ENCODE measurements around the gene FCER1A. TPM values are rescaled to one million over a fixed set of nuclear protein-coding genes. Genes with fewer than 3 reads are reported as not detected.
"Not testable (repeated sequence)": the region's sequence is repeated elsewhere in the genome, so short reads cannot be mapped to it uniquely, and the experiment has no call there.

The FCER1A gene
- polyA plus RNA-seq, 5 donors: 0.59 to 1.5 (median 1.0) TPM

- DNase-seq: not testable (repeated sequence)
Observed at GRCh38 chr1:159349374-159349773, 47.2 kb downstream of the FCER1A start.

GRCh38 chr1:159352436-159352835, 50.3 kb downstream of the FCER1A start:
- no peak for DNase-seq

Other genes with a start within 250 kb of the FCER1A start
- under 1 TPM; 0.26 to 0.56 (median 0.28) TPM for gene AIM2, start 225.6 kb upstream of the FCER1A start, polyA plus RNA-seq (ENCODE audit: insufficient read depth in 1 of 5, insufficient read length in 5 of 5, low replicate concordance in 1 of 5)
- 1 to 10 TPM in 4 of 5 donors, under 1 TPM in 1; 0.93 to 2.5 (median 2.0) TPM for gene CADM3, start 130.7 kb upstream of the FCER1A start, polyA plus RNA-seq (ENCODE audit: insufficient read depth in 1 of 5, insufficient read length in 5 of 5, low replicate concordance in 1 of 5)
- gene ACKR1, start 97.5 kb upstream of the FCER1A start, polyA plus RNA-seq (ENCODE audit: insufficient read depth in 1 of 5, insufficient read length in 5 of 5, low replicate concordance in 1 of 5): 1 to 10 TPM; 4.2 to 6.8 (median 4.5) TPM
- not detected for gene OR10J4, start 129.9 kb downstream of the FCER1A start, polyA plus RNA-seq (ENCODE audit: insufficient read depth in 1 of 5, insufficient read length in 5 of 5, low replicate concordance in 1 of 5)
- under 1 TPM in 3 of 5 donors, not detected in 2; 0.03 to 0.08 (median 0.05) TPM for gene OR10J1, start 137.4 kb downstream of the FCER1A start, polyA plus RNA-seq (ENCODE audit: insufficient read depth in 1 of 5, insufficient read length in 5 of 5, low replicate concordance in 1 of 5)
- not detected for gene OR10J5, start 233.7 kb downstream of the FCER1A start, polyA plus RNA-seq (ENCODE audit: insufficient read depth in 1 of 5, insufficient read length in 5 of 5, low replicate concordance in 1 of 5)